Neutrophil (primary cell): Measurements from ENCODE around the gene SERPINB4.

ENCODE experiments used
- H3K27ac ChIP-seq: fragments of 200-600 bp; sonication (generic); 2 replicates; pipeline ENCODE4 v1.5.1; 2016; ENCODE audit warnings: mild to moderate bottlenecking, moderate library complexity
- H3K27me3 ChIP-seq: fragments of 200-600 bp; sonication (generic); 2 replicates; pipeline ENCODE4 v1.6.0; 2016; ENCODE audit warnings: mild to moderate bottlenecking
- H3K36me3 ChIP-seq: fragments of 200-600 bp; sonication (generic); 2 replicates; pipeline ENCODE4 v1.5.1; 2017
- H3K4me1 ChIP-seq, 2 experiments: fragments of 200-600 bp in 1 of 2; sonication (generic) in 1 of 2; 1 replicate in 1 of 2; 2 replicates in 1 of 2; pipeline versions ENCODE4 v1.5.1 to v1.6.1; 2013 to 2016; ENCODE audit warnings: low read depth in 1 of 2, low read length in 1 of 2, mild to moderate bottlenecking in 1 of 2, moderate library complexity in 1 of 2; ENCODE audit not compliant: control insufficient read depth in 1 of 2, insufficient read depth in 1 of 2
- H3K4me3 ChIP-seq, 2 experiments: fragments of 200-600 bp in 1 of 2; sonication (generic) in 1 of 2; 1 replicate in 1 of 2; 2 replicates in 1 of 2; pipeline ENCODE4 v1.5.1; 2013 to 2016; ENCODE audit warnings: low read depth in 1 of 2, low read length in 1 of 2, mild to moderate bottlenecking in 1 of 2, moderate library complexity in 1 of 2
- H3K9me3 ChIP-seq: fragments of 200-600 bp; sonication (generic); 2 replicates; pipeline ENCODE4 v1.5.1; 2016
- CTCF ChIP-seq: fragments of 200-600 bp; sonication (generic); IDR thresholded peaks from 2 replicates; pipeline ENCODE4 v1.5.1; 2016; ENCODE audit warnings: antibody characterized with exemption

SERPINB4 gene

GRCh38 chr18:63627819-63628218 lies 16.2 kb downstream of the SERPINB4 start:
- TF ChIP-seq CTCF, result no peak
- peaks cover 27% of the 10 kb centered on the region for H3K9me3 ChIP-seq
- no peak overlapping the region for H3K4me3 ChIP-seq
- no peaks in the 10 kb centered on the region for H3K4me1 ChIP-seq
- no peak overlapping the region for H3K27ac ChIP-seq
- no peaks in the 10 kb centered on the region for H3K27me3 ChIP-seq
- H3K36me3 ChIP-seq, result no peaks in the 10 kb centered on the region

GRCh38 chr18:63626431-63626830 lies 17.6 kb downstream of the SERPINB4 start:
- no peak for TF ChIP-seq CTCF
- H3K4me3 ChIP-seq, result no peak overlapping the region
- H3K4me1 ChIP-seq, result no peaks in the 10 kb centered on the region
- peaks cover 27% of the 10 kb centered on the region for H3K9me3 ChIP-seq
- H3K36me3 ChIP-seq, result no peaks in the 10 kb centered on the region
- H3K27me3 ChIP-seq, result no peaks in the 10 kb centered on the region
- no peak overlapping the region for H3K27ac ChIP-seq

DNA sequence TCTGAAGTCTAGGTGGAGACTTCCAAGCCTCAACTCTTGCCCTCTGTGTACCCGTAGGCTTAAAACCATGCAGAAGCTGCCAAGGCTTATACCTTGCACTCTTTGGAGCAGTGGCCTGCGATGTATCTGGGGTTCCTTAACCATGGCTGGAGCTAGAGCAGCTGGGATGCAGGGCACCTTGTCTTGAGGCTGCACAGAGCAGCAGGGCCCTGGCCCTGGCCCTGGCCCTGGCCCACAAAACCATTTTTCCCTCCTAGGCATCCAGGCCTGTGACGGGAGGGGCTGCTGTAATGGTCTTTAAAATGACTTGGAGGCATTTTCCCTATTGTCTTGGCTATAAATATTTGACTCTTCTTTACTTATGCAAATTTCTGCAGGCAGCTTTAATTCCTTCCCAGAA lies 19.2 kb downstream of the SERPINB4 start:
- H3K4me1 ChIP-seq, result no peaks in the 10 kb centered on the region
- no peak overlapping the region for H3K27ac ChIP-seq
- peaks cover 27% of the 10 kb centered on the region for H3K9me3 ChIP-seq
- H3K27me3 ChIP-seq, result no peaks in the 10 kb centered on the region
- no peaks in the 10 kb centered on the region for H3K36me3 ChIP-seq
- no peak for TF ChIP-seq CTCF
- no peak overlapping the region for H3K4me3 ChIP-seq

GRCh38 chr18:63619661-63620060 lies 24.4 kb downstream of the SERPINB4 start:
- H3K27me3 ChIP-seq, result no peaks in the 10 kb centered on the region
- H3K27ac ChIP-seq, result no peak overlapping the region
- no peak overlapping the region for H3K4me3 ChIP-seq
- H3K4me1 ChIP-seq, result no peaks in the 10 kb centered on the region
- no peak for TF ChIP-seq CTCF
- no peaks in the 10 kb centered on the region for H3K36me3 ChIP-seq
- peaks cover 9% of the 10 kb centered on the region for H3K9me3 ChIP-seq

GRCh38 chr18:63617915-63618234 lies 26.2 kb downstream of the SERPINB4 start:
- H3K4me3 ChIP-seq, result no peak overlapping the region
- no peak for TF ChIP-seq CTCF
- no peaks in the 10 kb centered on the region for H3K4me1 ChIP-seq
- no peaks in the 10 kb centered on the region for H3K9me3 ChIP-seq
- H3K27me3 ChIP-seq, result no peaks in the 10 kb centered on the region
- no peak overlapping the region for H3K27ac ChIP-seq
- no peaks in the 10 kb centered on the region for H3K36me3 ChIP-seq
